ENCODE measurements around the gene ERCC1. TPM values are rescaled to one million over a fixed set of nuclear protein-coding genes. Genes with fewer than 3 reads are reported as not detected.
A peak's percentile ranks its signal among the peaks of the same experiment; 100 is the strongest.

Gene ERCC1
- polyA plus RNA-seq, 1 experiment: 121 TPM

DNA sequence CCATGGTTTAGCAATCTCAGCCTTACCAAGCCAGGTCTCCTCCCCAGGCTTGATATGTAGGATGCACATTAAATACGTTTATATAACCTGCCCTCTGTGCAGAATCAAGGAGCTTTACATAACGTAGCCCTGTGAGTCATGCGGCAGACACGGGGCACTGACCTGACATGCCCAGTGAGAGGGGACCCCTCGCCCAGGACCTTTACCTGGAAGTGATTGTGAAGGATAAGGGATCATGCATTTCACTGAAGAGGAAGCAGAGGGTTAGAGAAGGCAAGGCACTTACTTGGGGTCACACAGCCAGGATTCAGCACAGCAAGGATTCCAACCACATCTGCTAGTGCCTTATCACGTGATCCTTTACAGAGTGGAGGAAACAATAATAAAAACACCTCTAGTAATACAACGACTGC lies 25.2 kb upstream of the ERCC1 start:
- DNase-seq (ENCODE audit: low read depth): no peak
- H3K4me3 ChIP-seq (ENCODE audit: low read depth, low read length): no peak overlapping the region
- TF ChIP-seq, protein P1, sequence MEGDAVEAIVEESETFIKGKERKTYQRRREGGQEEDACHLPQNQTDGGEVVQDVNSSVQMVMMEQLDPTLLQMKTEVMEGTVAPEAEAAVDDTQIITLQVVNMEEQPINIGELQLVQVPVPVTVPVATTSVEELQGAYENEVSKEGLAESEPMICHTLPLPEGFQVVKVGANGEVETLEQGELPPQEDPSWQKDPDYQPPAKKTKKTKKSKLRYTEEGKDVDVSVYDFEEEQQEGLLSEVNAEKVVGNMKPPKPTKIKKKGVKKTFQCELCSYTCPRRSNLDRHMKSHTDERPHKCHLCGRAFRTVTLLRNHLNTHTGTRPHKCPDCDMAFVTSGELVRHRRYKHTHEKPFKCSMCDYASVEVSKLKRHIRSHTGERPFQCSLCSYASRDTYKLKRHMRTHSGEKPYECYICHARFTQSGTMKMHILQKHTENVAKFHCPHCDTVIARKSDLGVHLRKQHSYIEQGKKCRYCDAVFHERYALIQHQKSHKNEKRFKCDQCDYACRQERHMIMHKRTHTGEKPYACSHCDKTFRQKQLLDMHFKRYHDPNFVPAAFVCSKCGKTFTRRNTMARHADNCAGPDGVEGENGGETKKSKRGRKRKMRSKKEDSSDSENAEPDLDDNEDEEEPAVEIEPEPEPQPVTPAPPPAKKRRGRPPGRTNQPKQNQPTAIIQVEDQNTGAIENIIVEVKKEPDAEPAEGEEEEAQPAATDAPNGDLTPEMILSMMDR (IDR thresholded peaks at IDR 0.05; ENCODE audit: insufficient read depth, low read depth, low read length): no peak
- H3K27me3 ChIP-seq (ENCODE audit: control insufficient read depth, insufficient read depth, low read length): no peaks in the 10 kb centered on the region
- ChIA-PET CTCF (interaction anchor here (2.6 to 3.9 kb wide), 3 partner anchors 9 to 37 kb away, joined by 8 to 22 read pairs (median 15); no protein-coding TSS in a partner anchor), POLR2A (no interaction called here)
- 0 out of 2 replicates have a peak, but pooled peaks cover 1% of the 10 kb centered on the region for H3K36me3 ChIP-seq (ENCODE audit: control insufficient read depth, insufficient read depth, low read length)

DNA sequence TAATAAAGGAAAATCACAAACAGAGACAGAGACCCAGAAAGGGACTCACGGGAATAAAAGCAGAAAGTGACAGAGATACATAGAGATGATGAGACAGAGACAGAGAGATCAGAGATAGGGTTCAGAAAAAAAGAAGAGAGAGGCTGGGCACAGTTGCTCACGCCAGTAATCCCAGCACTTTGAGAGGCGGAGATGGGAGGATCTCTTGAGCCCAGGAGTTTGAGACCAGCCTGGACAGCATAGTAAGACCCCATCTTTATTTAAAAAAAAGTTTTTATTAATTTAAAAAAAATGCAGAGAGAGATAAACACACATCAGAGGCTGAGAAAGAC lies 24.7 kb upstream of the ERCC1 start:
- ChIA-PET POLR2A (no interaction called here), CTCF (interaction anchor here (2.6 to 3.9 kb wide), 3 partner anchors 9 to 37 kb away, joined by 8 to 22 read pairs (median 15); no protein-coding TSS in a partner anchor)
- TF ChIP-seq, protein P1 (IDR thresholded peaks at IDR 0.05; ENCODE audit: insufficient read depth, low read depth, low read length): no peak
- H3K4me3 ChIP-seq (ENCODE audit: low read depth, low read length): no peak overlapping the region
- H3K27me3 ChIP-seq (ENCODE audit: control insufficient read depth, insufficient read depth, low read length): no peaks in the 10 kb centered on the region
- 0 out of 2 replicates have a peak, but pooled peaks cover 1% of the 10 kb centered on the region for H3K36me3 ChIP-seq (ENCODE audit: control insufficient read depth, insufficient read depth, low read length)
- DNase-seq (ENCODE audit: low read depth): no peak

DNA sequence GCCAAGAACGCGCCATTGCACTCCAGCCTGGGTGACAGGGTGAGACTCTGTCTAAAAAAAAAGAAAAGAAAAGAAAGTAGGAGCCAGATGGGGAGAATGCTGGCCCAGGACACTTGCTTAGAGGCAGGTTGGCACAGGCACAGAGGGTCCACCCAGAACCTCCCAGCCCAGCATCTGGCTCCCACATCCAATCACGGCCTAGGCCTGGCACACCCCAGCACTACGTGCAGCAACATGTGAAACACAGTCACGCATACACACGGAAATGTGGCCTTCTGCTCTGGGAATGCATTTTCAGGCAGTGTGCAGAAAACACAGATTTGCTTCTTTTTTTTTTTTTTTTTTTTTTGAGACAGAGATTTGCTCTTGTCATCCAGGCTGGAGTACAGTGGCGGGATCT lies 23.2 kb upstream of the ERCC1 start:
- ChIA-PET CTCF (interaction anchor here (0.5 to 3.9 kb wide), 5 partner anchors 30 to 153 kb away, joined by 3 to 22 read pairs (median 7); no protein-coding TSS in a partner anchor), POLR2A (no interaction called here)
- TF ChIP-seq, protein P1 (IDR thresholded peaks at IDR 0.05; ENCODE audit: insufficient read depth, low read depth, low read length): no peak
- Histone ChIP-seq H3K36me3 (ENCODE audit: control insufficient read depth, insufficient read depth, low read length) (0 out of 2 replicates have a peak, but pooled peaks cover 1% of the 10 kb centered on the region), H3K4me3 (ENCODE audit: low read depth, low read length) (no peak overlapping the region), H3K27me3 (ENCODE audit: control insufficient read depth, insufficient read depth, low read length) (no peaks in the 10 kb centered on the region)
- DNase-seq (ENCODE audit: low read depth): no peak

DNA sequence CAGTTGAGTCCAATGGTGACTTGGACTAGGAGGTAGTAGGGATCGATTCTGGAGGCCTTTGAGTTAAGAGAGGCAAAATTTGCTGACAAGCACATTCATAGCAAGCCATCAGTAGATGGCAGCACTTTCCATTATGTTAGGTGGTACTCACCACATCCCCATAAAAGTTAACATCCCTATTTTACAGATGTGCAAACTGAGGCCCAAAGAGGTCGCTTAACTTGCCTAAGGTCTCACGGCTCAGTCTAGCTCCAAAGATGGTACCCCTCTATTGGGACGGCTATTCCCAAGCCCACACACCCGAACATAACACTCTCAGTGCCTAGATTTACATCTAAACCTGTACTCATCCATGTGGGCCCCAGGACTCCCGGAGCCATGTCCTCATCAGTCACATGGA lies 22.6 kb upstream of the ERCC1 start:
- no peak overlapping the region for H3K4me3 ChIP-seq (ENCODE audit: low read depth, low read length)
- ChIA-PET CTCF (interaction anchor here (0.5 to 3.9 kb wide), 5 partner anchors 30 to 153 kb away, joined by 3 to 22 read pairs (median 7); no protein-coding TSS in a partner anchor), POLR2A (no interaction called here)
- DNase-seq (ENCODE audit: low read depth): no peak
- H3K27me3 ChIP-seq (ENCODE audit: control insufficient read depth, insufficient read depth, low read length): no peaks in the 10 kb centered on the region
- 0 out of 2 replicates have a peak, but pooled peaks cover 1% of the 10 kb centered on the region for H3K36me3 ChIP-seq (ENCODE audit: control insufficient read depth, insufficient read depth, low read length)
- TF ChIP-seq, protein P1 (IDR thresholded peaks at IDR 0.05; ENCODE audit: insufficient read depth, low read depth, low read length): peak; percentile 46

DNA sequence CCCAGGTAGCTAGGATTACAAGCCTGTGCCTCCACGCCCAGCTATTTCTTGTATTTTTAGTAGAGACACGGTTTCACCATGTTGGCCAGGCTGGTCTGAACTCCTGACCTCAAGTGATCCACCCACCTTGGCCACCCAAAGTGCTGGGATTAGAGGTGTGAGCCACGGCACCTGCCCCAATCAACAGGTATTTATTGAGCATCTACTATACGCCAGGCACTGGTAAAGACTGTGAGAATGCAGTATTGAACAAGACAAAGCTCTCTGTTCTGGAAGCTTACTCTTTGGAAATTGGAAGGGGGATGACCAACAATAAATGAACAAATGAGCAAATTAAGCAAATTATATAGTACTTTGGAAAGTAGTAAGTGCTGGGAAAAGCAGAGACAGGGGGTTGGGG lies 21.4 kb upstream of the ERCC1 start:
- CTCF ChIA-PET: interaction anchor here (0.9 to 2.4 kb wide), 5 partner anchors 24 to 40 kb away, joined by 3 to 11 read pairs (median 3); no protein-coding TSS in a partner anchor
- no peak for DNase-seq (ENCODE audit: low read depth)
- H3K36me3 ChIP-seq (ENCODE audit: control insufficient read depth, insufficient read depth, low read length): 0 out of 2 replicates have a peak, but pooled peaks cover 1% of the 10 kb centered on the region
- POLR2A ChIA-PET: no interaction called here
- H3K27me3 ChIP-seq (ENCODE audit: control insufficient read depth, insufficient read depth, low read length): no peaks in the 10 kb centered on the region
- TF ChIP-seq, protein P1 (IDR thresholded peaks at IDR 0.05; ENCODE audit: insufficient read depth, low read depth, low read length): no peak
- H3K4me3 ChIP-seq (ENCODE audit: low read depth, low read length): no peak overlapping the region
